ENCODE data around the gene EFNB3. TPM values are rescaled to one million over a fixed set of nuclear protein-coding genes. Genes with fewer than 3 reads are reported as not detected.
A peak's percentile ranks its signal among the peaks of the same experiment; 100 is the strongest.

EFNB3 gene
- total RNA-seq, 1 donor: 0.43 TPM

- H3K4me3 ChIP-seq (ENCODE audit: low read depth, low read length): no peak overlapping the region
- TF ChIP-seq CTCF (IDR thresholded peaks at IDR 0.05; ENCODE audit: insufficient read depth, low read depth, low read length): no peak
- no peak for DNase-seq (ENCODE audit: low read depth)
Observed at GRCh38 chr17:7714721-7715594, 10.0 kb downstream of the EFNB3 start.

- DNase-seq (ENCODE audit: low read depth): no peak
- peak overlapping the region; percentile 76 for H3K4me3 ChIP-seq (ENCODE audit: low read depth, low read length)
- TF ChIP-seq CTCF (IDR thresholded peaks at IDR 0.05; ENCODE audit: insufficient read depth, low read depth, low read length): no peak
Observed at GRCh38 chr17:7715936-7716886, 11.2 kb downstream of the EFNB3 start.

- peak; percentile 94 for DNase-seq (ENCODE audit: low read depth)
- peak; percentile 57 for TF ChIP-seq CTCF (IDR thresholded peaks at IDR 0.05; ENCODE audit: insufficient read depth, low read depth, low read length)
Observed at GRCh38 chr17:7716901-7717755, 12.1 kb downstream of the EFNB3 start, which contains the start of gene DNAH2. Gene DNAH2, plus strand, starts transcription at chr17:7717744. Its CDS starts 1,991 bp downstream, at chr17:7719735.

GRCh38 chr17:7717756-7718350, 12.9 kb downstream of the EFNB3 start:
- DNase-seq (ENCODE audit: low read depth): no peak
- no peak for TF ChIP-seq CTCF (IDR thresholded peaks at IDR 0.05; ENCODE audit: insufficient read depth, low read depth, low read length)
- peak overlapping the region; percentile 76 for H3K4me3 ChIP-seq (ENCODE audit: low read depth, low read length)

More at GRCh38 chr17:7716901-7717755, 12.1 kb downstream of the EFNB3 start, which contains the start of gene DNAH2:
- peak within 1 kb of the TSS; percentile 76 for H3K4me3 ChIP-seq (ENCODE audit: low read depth, low read length)

- H3K4me3 ChIP-seq (ENCODE audit: low read depth, low read length): no peak overlapping the region
- no peak for DNase-seq (ENCODE audit: low read depth)
- TF ChIP-seq CTCF (IDR thresholded peaks at IDR 0.05; ENCODE audit: insufficient read depth, low read depth, low read length): no peak
Observed at GRCh38 chr17:7719661-7720060, 14.7 kb downstream of the EFNB3 start.
